KMS-11 (cell line): Measurements from ENCODE around the gene TLL2.

Source experiments
- H2AFZ ChIP-seq: fragments of 200-600 bp; sonication (generic); 2 replicates; pipeline ENCODE4 v1.6.1; 2016; ENCODE audit warnings: antibody characterized with exemption, mixed run types, low read depth
- H3K27ac ChIP-seq: fragments of 200-600 bp; sonication (generic); 2 replicates; pipeline ENCODE4 v1.6.1; 2016; ENCODE audit warnings: mild to moderate bottlenecking, mixed run types
- H3K27me3 ChIP-seq: fragments of 200-600 bp; sonication (generic); 2 replicates; pipeline ENCODE4 v1.6.1; 2017; ENCODE audit warnings: mild to moderate bottlenecking, low read depth, mixed run types, moderate library complexity; ENCODE audit not compliant: insufficient read depth
- H3K36me3 ChIP-seq: fragments of 200-600 bp; sonication (generic); 2 replicates; pipeline ENCODE4 v1.6.1; 2017; ENCODE audit warnings: mild to moderate bottlenecking, mixed run types; ENCODE audit not compliant: insufficient read depth
- H3K4me1 ChIP-seq: fragments of 200-600 bp; sonication (generic); 2 replicates; pipeline ENCODE4 v1.6.1; 2016; ENCODE audit warnings: mild to moderate bottlenecking, low read depth, mixed run types; ENCODE audit not compliant: poor library complexity, severe bottlenecking
- H3K4me2 ChIP-seq: fragments of 200-600 bp; sonication (generic); 2 replicates; pipeline ENCODE4 v1.7.0; 2016; ENCODE audit warnings: mild to moderate bottlenecking, mixed run types
- H3K4me3 ChIP-seq: fragments of 200-600 bp; sonication (generic); IDR thresholded peaks from 2 replicates; pipeline ENCODE4 v1.6.1; 2017; ENCODE audit warnings: low read depth, low read length, mixed read lengths; ENCODE audit not compliant: insufficient read depth
- H3K79me2 ChIP-seq: fragments of 200-600 bp; sonication (generic); 2 replicates; pipeline ENCODE4 v1.6.1; 2016; ENCODE audit warnings: low read depth, mixed run types; ENCODE audit not compliant: insufficient read depth
- H3K9ac ChIP-seq: fragments of 200-600 bp; sonication (generic); 2 replicates; pipeline ENCODE4 v1.6.1; 2016; ENCODE audit warnings: mild to moderate bottlenecking, mixed run types
- H4K20me1 ChIP-seq: fragments of 200-600 bp; sonication (generic); 2 replicates; pipeline ENCODE4 v1.6.1; 2016; ENCODE audit warnings: mild to moderate bottlenecking, mixed run types; ENCODE audit not compliant: insufficient read depth
- CTCF ChIP-seq: fragments of 200-600 bp; sonication (generic); conservative IDR thresholded peaks from 2 replicates; pipeline ENCODE4 v1.6.1; 2017; ENCODE audit warnings: low read depth, mild to moderate bottlenecking, antibody characterized with exemption, low read length, moderate library complexity, mixed read lengths

TLL2 gene

DNA sequence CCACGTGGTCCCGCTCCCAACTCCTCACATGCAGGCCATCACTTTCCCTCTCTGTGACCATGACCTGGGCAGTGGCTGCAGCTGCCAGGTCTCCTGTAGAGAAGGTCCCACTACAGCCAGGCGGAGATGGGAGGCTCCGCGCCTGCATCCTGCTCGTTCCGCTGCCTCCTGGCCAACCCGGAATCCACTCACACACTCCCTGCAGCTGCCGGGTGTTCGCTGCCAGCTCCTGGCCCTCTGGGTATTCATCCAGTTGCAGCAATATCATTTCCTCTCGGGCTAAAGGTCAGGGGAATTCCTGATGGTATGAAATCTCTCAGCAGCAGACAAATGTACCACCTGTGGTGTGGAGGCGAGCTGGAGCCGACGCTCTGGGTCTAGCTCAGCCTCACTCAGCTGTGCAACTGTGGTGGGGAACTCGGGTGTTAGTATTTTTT lies 65.7 kb downstream of the TLL2 start:
- H3K36me3 ChIP-seq: no peaks in the 10 kb centered on the region
- TF ChIP-seq CTCF: no peak
- no peak overlapping the region for H3K9ac ChIP-seq
- H4K20me1 ChIP-seq: no peaks in the 10 kb centered on the region
- no peak overlapping the region for H3K4me2 ChIP-seq
- H3K79me2 ChIP-seq: no peaks in the 10 kb centered on the region
- H3K27me3 ChIP-seq: no peaks in the 10 kb centered on the region
- no peak overlapping the region for H2AFZ ChIP-seq
- H3K4me1 ChIP-seq: no peaks in the 10 kb centered on the region
- no peak overlapping the region for H3K27ac ChIP-seq
- no peak overlapping the region for H3K4me3 ChIP-seq

DNA sequence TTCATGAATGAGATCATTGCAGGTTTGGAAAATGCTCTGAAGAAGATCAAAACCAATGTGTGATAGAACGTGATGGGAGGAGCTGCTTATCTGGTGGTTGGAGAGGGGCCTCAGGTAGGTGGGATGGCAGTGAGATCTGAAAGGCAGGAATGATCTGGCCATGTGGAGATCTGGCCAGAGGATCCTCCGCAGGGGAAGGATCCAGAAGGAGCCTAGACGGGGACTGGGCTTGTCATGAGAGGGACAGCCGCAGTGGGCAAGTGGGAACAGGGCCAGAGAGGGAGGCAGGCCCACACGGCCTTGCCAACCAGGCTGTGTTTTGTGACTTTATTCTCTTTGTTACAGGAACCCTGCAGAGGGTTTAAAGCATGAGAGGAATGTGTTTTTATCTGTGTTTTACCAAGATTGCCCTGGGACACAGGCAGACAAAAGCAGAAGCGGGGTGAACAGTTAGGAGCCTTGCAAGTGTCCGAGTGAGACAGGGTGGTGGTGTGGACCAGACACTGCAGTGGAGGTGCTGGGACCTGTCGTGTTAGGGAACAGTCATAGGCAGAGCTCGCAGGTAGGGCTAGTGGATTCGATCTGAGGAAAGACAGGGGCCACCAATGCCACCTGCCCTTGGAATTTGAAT lies 66.6 kb downstream of the TLL2 start:
- Histone ChIP-seq H4K20me1 (no peaks in the 10 kb centered on the region), H3K4me3 (no peak overlapping the region), H3K4me1 (no peaks in the 10 kb centered on the region), H3K9ac (no peak overlapping the region), H3K36me3 (no peaks in the 10 kb centered on the region), H3K4me2 (no peak overlapping the region), H3K27me3 (no peaks in the 10 kb centered on the region), H3K79me2 (no peaks in the 10 kb centered on the region), H3K27ac (no peak overlapping the region), H2AFZ (no peak overlapping the region)
- TF ChIP-seq CTCF: no peak

GRCh38 chr10:96441987-96442643 lies 71.6 kb downstream of the TLL2 start:
- Histone ChIP-seq H2AFZ (no peak overlapping the region), H3K27ac (no peak overlapping the region), H3K4me2 (no peak overlapping the region), H3K79me2 (no peaks in the 10 kb centered on the region), H3K4me1 (no peaks in the 10 kb centered on the region), H3K36me3 (no peaks in the 10 kb centered on the region), H3K27me3 (no peaks in the 10 kb centered on the region), H3K4me3 (no peak overlapping the region), H3K9ac (no peak overlapping the region), H4K20me1 (no peaks in the 10 kb centered on the region)
- no peak for TF ChIP-seq CTCF

DNA sequence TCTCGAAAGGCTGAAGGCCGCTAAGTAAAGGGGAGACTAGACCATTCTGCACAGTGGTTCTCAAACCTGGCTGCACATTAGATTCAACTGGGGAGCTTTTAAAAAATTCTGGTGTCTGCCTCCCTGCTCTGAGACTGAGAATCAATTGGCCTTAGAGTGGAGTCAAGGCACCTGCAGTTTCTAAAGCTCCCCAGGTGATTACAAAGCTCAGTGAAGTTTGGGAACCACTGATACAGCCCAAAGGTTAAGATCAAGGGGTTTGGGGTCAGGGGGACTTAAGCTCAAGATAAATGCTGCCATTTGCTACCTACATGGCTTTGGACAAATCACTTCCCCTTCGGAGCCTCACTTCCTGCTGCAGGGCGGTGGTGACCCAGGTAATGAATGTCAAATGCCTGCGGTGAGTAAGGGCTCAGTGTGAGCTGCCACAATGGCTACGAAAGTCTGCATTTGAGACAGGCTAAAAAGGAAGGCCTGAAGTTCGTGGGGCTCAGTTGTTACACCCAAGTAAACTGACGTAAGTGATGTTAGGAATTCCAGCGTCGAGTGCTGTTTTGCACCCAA lies 72.3 kb downstream of the TLL2 start:
- H3K27ac ChIP-seq: no peak overlapping the region
- H4K20me1 ChIP-seq: no peaks in the 10 kb centered on the region
- H3K79me2 ChIP-seq: no peaks in the 10 kb centered on the region
- H3K4me3 ChIP-seq: no peak overlapping the region
- TF ChIP-seq CTCF: no peak
- H3K4me2 ChIP-seq: no peak overlapping the region
- no peaks in the 10 kb centered on the region for H3K36me3 ChIP-seq
- no peaks in the 10 kb centered on the region for H3K27me3 ChIP-seq
- H3K4me1 ChIP-seq: no peaks in the 10 kb centered on the region
- no peak overlapping the region for H3K9ac ChIP-seq
- no peak overlapping the region for H2AFZ ChIP-seq
